WERI-Rb-1 (cell line): ENCODE measurements around the gene CACNA1D.

Experiments
- DNase-seq: peaks from one replicate; pipeline ENCODE4 v3.0.0-alpha.2; 2020
- H3K27ac ChIP-seq: fragments of 250-450 bp; sonication (Bioruptor Pico); 2 replicates; pipeline ENCODE4 v1.5.1; 2020; ENCODE audit warnings: mild to moderate bottlenecking, moderate library complexity
- H3K27me3 ChIP-seq: fragments of 250-450 bp; sonication (Bioruptor Pico); 2 replicates; pipeline ENCODE4 v1.5.1; 2021; ENCODE audit warnings: mild to moderate bottlenecking, low read depth, moderate library complexity; ENCODE audit not compliant: insufficient read depth, severe bottlenecking
- H3K36me3 ChIP-seq: fragments of 250-450 bp; sonication (Bioruptor Pico); 2 replicates; pipeline ENCODE4 v1.5.1; 2020; ENCODE audit warnings: mild to moderate bottlenecking, moderate library complexity
- H3K4me3 ChIP-seq: 2 replicates; pipeline ENCODE4 v1.5.1; 2011; ENCODE audit warnings: low read depth, mild to moderate bottlenecking, control low read depth, low read length
- H3K9me3 ChIP-seq: fragments of 250-450 bp; sonication (Bioruptor Pico); 2 replicates; pipeline ENCODE4 v1.5.1; 2021; ENCODE audit warnings: mild to moderate bottlenecking, moderate library complexity; ENCODE audit not compliant: severe bottlenecking
- CTCF ChIP-seq: IDR thresholded peaks from 2 replicates; pipeline ENCODE4 v1.5.1; 2011; ENCODE audit warnings: low read depth, mild to moderate bottlenecking, control low read depth, inconsistent platforms, low read length

Gene CACNA1D

DNA sequence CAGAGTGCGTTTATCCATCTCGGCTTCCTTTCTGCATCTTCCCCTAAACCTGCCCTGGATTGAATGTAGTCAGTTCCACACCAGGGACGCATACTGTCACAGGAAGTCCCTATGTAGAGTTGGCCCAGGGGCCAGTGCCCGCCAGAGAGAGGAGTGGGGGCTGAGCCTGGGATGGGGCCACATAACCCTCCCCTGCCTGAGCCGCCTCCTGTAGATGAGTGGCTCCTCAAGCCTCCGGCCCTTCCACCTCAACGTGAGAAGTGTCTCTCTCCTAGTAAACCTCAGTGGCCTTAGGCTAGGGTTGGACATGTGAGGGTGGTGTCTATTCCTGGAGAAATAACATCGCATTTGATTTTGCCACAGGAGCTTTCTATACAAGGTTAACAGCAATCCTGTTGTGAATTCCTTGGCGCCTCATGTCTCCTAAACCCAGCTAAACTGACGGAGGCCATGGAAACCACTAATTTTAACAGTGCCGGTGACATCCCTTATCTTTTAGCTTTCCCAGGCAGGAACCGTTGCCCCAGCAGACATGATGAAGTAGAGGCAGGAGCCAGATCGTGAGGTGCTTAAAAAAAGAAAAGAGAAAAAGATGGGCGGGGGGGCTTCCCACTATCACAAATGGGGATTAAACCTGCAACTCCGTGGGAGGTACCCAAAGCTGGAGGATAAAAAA lies 180.7 kb downstream of the CACNA1D start:
- Histone ChIP-seq H3K36me3 (no peaks in the 10 kb centered on the region), H3K4me3 (no peak overlapping the region), H3K27me3 (no peaks in the 10 kb centered on the region), H3K27ac (no peak overlapping the region), H3K9me3 (no peaks in the 10 kb centered on the region)
- no peak for TF ChIP-seq CTCF
- DNase-seq: no peak

GRCh38 chr3:53675942-53676341 lies 181.5 kb downstream of the CACNA1D start:
- no peak overlapping the region for H3K4me3 ChIP-seq
- H3K27me3 ChIP-seq: no peaks in the 10 kb centered on the region
- no peaks in the 10 kb centered on the region for H3K36me3 ChIP-seq
- H3K27ac ChIP-seq: no peak overlapping the region
- H3K9me3 ChIP-seq: no peaks in the 10 kb centered on the region
- no peak for TF ChIP-seq CTCF
- no peak for DNase-seq

- TF ChIP-seq CTCF: peak; percentile 46
- peak; percentile 38 for DNase-seq
These were observed 183.0 kb downstream of the CACNA1D start for GRCh38 chr3:53677413-53677812.

DNA sequence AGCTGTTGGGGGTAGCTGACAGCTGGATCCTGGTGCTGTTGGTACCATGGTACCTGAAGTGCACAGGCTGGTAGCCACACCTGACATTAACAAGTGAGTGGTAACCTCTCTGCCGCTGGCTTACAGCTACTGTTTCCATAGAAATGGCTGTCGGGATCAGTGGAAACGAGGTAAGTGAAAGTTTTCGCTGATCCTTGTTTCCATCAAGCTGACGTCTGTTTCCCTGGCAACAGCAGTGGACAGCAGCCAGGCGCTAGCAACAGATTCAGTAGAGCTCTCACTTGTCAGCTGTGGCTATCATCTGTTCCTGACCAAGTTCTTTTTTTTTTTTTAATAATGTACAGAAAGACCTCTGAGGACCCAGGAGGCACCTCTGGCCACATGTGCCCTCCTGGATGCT lies 185.6 kb downstream of the CACNA1D start:
- no peak overlapping the region for H3K27ac ChIP-seq
- TF ChIP-seq CTCF: no peak
- no peaks in the 10 kb centered on the region for H3K36me3 ChIP-seq
- H3K4me3 ChIP-seq: no peak overlapping the region
- no peak for DNase-seq
- no peaks in the 10 kb centered on the region for H3K9me3 ChIP-seq
- no peaks in the 10 kb centered on the region for H3K27me3 ChIP-seq

More at GRCh38 chr3:53677413-53677812, 183.0 kb downstream of the CACNA1D start:
- no peak overlapping the region for H3K4me3 ChIP-seq
- H3K27ac ChIP-seq: no peak overlapping the region
- no peaks in the 10 kb centered on the region for H3K9me3 ChIP-seq
- H3K36me3 ChIP-seq: no peaks in the 10 kb centered on the region
- no peaks in the 10 kb centered on the region for H3K27me3 ChIP-seq

- no peak for TF ChIP-seq CTCF
- Histone ChIP-seq H3K27me3 (no peaks in the 10 kb centered on the region), H3K9me3 (no peaks in the 10 kb centered on the region), H3K36me3 (no peaks in the 10 kb centered on the region), H3K4me3 (no peak overlapping the region), H3K27ac (no peak overlapping the region)
- no peak for DNase-seq
These were observed 188.4 kb downstream of the CACNA1D start for GRCh38 chr3:53682807-53683206.

GRCh38 chr3:53688066-53688465 lies 193.7 kb downstream of the CACNA1D start:
- Histone ChIP-seq H3K27me3 (no peaks in the 10 kb centered on the region), H3K9me3 (no peaks in the 10 kb centered on the region), H3K27ac (no peak overlapping the region), H3K4me3 (no peak overlapping the region), H3K36me3 (no peaks in the 10 kb centered on the region)
- TF ChIP-seq CTCF: no peak
- no peak for DNase-seq
